C4-2B (cell line): ENCODE measurements around the gene CFAP74.
A peak's percentile ranks its signal among the peaks of the same experiment; 100 is the strongest.
"Not testable (repeated sequence)": the region's sequence is repeated elsewhere in the genome, so short reads cannot be mapped to it uniquely, and the experiment has no call there.

Experiments
- H3K27ac ChIP-seq: fragments of 450-650 bp; 2 replicates; pipeline ENCODE4 v1.5.1; 2017
- ZFX ChIP-seq: fragments of 450-650 bp; IDR thresholded peaks from 2 replicates; pipeline ENCODE4 v1.6.1; 2017
- TF ChIP-seq, protein P1 (sequence below): fragments of 450-650 bp; conservative IDR thresholded peaks from 2 replicates; pipeline ENCODE4 v1.5.1; 2017; ENCODE audit warnings: mild to moderate bottlenecking

The CFAP74 gene

DNA sequence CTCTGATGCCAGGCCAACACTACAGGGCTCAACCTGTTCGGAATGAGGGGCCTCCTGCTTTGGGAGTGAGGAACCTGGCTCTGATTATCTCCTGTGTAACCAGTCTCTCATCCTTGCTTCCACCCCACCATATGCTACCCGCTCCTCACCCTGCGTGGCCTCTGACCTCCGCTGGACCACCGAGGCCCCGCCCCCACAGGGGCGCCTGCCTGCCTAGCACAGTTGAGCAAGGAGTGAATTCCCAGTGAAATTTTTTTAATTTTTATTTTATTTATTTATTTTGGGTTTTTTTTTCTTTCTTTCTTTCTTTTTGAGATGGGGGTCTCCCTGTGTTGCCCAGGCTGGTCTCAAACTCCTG, 110.8 kb downstream of the CFAP74 start:
- no peak for TF ChIP-seq ZFX
- TF ChIP-seq, protein P1, sequence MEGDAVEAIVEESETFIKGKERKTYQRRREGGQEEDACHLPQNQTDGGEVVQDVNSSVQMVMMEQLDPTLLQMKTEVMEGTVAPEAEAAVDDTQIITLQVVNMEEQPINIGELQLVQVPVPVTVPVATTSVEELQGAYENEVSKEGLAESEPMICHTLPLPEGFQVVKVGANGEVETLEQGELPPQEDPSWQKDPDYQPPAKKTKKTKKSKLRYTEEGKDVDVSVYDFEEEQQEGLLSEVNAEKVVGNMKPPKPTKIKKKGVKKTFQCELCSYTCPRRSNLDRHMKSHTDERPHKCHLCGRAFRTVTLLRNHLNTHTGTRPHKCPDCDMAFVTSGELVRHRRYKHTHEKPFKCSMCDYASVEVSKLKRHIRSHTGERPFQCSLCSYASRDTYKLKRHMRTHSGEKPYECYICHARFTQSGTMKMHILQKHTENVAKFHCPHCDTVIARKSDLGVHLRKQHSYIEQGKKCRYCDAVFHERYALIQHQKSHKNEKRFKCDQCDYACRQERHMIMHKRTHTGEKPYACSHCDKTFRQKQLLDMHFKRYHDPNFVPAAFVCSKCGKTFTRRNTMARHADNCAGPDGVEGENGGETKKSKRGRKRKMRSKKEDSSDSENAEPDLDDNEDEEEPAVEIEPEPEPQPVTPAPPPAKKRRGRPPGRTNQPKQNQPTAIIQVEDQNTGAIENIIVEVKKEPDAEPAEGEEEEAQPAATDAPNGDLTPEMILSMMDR = no peak
- peak overlapping the region; percentile 83 for H3K27ac ChIP-seq

DNA sequence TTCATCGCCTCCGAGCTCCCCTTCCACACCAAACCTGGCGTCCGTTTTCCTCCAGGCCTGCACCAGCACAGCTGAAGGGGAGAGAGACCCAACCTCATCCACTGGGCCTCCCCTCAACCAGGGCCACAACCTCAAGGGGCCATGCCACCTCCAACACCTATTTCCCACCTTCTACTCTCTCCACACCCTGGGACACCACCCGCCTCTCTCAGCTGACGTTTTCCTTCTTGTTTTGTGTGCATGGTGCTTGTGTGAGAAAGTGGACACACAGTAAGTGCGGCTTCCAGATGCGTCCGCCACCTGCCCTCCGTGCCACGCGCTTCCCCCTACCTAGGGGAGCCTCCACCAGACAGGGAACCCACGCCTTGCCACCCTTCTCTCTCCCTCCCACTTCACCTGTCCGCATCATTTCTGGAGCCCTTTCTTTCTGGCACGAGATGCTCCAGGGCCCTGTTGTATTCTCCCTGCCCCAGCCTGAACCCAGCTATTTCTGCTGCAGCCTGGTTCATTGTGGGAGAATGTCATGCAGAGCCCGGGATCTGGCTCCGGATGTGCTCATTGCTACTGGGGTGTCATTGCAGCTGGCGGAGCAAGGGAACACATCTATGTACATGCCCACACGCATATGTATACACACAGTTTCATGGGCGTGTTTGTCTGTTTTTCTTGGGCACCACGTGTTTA, 111.4 kb downstream of the CFAP74 start:
- H3K27ac ChIP-seq = peak overlapping the region; percentile 83
- TF ChIP-seq, protein P1 = no peak

DNA sequence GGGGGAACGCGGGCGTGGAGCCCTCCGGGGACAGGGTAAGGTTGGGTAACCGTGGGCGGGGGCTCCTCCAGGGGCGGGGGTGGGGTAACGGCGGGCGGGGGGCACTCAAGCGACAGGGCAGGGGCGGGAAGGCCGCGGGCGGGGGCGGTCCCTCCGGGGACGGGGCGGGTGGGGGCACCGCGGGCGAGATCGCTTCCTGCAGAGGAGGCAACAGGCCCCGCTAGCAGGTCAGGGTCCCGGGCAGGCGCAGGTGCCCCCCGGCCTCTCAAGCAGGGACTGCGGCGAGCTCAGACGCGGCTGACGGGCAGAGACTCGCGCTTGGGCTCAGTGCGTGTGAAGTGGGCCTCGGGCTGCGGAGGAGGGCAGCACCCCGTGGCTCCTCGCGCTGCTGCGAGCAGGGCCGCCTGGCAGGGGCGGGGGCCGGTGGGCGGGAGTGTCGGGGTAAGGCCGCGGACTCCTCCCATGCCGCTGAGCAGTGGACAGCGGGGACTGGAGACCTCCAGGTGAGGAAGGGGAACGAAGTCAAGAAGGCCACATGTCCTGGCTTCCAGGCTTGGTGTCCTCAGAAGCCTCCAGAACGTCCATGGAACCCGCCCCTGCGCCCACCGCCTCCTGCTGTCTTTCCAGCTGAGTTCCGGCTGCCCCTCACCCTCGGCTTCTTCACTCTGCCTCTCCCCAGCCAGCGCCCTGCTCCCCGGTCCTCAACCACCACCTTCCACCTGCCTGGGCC, 112.1 kb downstream of the CFAP74 start:
- H3K27ac ChIP-seq = peak overlapping the region; percentile 83
- TF ChIP-seq, protein P1 = no peak
- TF ChIP-seq ZFX = peak; percentile 54; the same call in 1 of the 2 replicates

DNA sequence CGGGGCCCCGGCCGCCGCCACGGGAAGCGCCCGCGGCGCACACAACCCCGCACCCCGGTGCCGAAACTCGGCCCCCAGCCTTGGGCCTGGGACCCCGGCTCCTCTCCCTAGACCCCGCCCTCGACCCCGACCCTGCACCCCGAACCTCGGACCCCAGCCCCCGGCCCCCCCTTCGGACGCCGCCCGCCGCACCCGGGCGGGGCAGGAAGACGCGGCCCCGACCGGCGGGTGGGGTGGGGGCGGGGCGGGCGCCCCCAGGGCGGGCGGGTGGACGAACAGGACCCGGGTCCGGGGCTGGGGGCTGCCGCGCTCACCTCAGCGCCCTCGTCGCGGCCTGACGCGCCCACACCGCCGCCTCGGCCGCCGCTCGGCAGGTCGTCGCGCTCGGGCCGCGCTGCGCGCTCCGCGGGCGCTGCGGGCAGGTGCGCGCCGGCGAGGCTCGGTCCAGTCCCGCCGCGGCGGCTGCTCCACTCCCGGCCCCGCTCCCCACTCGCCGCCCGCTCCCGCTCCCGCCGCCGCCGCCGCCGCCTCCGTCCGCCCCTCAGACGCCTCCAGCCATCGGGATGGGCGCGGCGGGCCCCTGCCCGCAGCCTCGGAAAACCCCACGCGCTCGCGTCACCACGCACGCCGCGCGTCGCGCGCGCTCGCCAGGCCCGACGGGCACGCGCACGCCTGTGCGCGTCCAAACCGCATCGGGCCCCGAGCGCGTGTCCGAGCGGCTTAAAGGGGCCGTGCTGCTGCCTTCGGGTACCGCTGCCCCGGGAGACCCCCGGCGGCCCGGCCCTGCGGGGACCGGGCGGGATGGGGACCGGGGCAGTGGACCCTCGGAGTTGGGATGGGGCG, 112.9 kb downstream of the CFAP74 start, which contains the start of gene GNB1:
Gene GNB1 (minus strand): TSS at position 582 of the 843 bp plus-strand sequence. CDS start 65,634 bp downstream, outside the sequence.
- peak within 1 kb of the TSS; percentile 83 for H3K27ac ChIP-seq
- TF ChIP-seq, protein P1 = no peak
- TF ChIP-seq ZFX = peak; percentile 21; the same call in 1 of the 2 replicates

- peak overlapping the region; percentile 83 for H3K27ac ChIP-seq
- peak; percentile 84 for TF ChIP-seq ZFX
- TF ChIP-seq, protein P1 = no peak
These were observed 113.6 kb downstream of the CFAP74 start for GRCh38 chr1:1889847-1890505.

DNA sequence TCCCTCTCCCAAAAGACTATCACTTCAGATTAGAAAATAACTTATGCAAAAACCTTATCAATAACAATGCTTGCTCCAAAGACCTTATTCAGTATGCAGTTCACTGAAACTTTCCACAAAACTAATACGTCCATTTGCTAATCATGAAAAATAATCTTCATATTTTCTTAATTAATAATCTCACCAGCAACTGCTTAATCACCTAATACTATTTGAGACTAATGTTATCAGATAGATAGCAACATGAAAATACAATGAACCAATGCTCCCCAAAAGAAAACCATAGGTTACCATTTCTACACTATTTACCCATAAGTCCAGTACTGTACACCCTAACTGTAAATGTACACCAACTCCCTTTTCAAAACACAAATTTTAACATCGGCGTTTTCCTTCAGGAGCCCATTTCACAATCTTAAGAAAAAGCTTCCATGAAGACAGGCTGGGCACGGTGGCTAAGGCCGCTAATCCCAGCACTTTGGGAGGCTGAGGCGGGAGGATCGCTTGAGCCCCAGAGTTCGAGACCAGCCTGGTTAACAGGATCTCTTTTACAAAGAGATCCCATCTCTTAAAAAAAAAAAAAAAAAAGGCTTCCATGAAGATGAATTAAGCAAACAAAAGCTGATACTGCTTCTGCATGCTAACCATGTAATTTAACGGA, 114.4 kb downstream of the CFAP74 start:
- no peak for TF ChIP-seq ZFX
- TF ChIP-seq, protein P1 = no peak
- peak overlapping the region; percentile 83 for H3K27ac ChIP-seq

DNA sequence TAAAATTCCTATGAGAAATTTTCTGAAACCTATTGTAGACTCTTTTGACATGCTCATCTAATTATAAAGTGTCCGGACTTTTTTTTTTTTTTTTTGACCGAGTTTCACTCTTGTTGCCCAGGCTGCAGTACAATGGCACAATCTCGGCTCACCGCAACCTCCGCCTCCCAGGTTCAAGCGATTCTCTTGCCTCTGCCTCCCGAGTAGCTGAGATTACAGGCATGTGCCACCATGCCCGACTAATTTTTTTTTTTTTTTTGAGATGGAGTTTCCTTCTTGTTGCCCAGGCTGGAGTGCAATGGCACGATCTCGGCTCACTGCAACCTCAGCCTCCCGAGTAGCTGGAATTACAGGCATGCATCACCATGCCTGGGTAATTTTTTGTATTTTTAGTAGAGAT, 119.7 kb downstream of the CFAP74 start:
- H3K27ac ChIP-seq = not testable (repeated sequence)
